ENCODE results near the gene RAI1.

DNA sequence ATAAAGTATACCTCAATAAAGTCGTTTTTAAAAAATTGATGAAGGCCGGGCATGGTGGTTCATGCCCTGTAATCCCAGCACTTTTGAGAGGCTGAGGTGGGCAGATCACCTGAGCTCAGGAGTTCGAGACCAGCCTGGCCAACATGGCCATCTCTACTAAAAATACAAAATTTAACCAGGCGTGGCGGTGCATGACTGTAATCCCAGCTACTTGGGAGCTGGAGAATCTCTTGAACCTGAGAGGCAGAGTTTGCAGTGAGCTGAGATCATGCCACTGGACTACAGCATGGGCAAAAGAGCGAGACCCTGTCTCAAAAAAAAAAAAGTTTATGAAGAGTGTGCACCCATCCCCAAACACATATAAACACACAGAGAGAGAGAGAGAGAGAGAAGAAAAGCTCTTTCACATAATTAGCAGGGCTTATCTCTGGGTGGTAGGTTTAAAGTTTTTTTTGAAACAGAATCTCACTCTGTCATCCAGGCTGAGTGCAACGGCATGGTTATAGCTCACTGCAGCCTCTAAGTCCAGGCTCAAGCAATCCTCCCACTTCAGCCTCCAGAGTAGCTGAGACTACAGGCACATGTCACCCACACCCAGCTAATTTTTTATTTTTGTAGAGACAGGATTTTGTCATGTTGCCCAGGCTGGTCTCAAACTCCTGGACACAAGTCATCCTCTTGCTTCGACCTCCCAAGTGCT lies 152.6 kb downstream of the RAI1 start:
- TF ChIP-seq, protein P1, sequence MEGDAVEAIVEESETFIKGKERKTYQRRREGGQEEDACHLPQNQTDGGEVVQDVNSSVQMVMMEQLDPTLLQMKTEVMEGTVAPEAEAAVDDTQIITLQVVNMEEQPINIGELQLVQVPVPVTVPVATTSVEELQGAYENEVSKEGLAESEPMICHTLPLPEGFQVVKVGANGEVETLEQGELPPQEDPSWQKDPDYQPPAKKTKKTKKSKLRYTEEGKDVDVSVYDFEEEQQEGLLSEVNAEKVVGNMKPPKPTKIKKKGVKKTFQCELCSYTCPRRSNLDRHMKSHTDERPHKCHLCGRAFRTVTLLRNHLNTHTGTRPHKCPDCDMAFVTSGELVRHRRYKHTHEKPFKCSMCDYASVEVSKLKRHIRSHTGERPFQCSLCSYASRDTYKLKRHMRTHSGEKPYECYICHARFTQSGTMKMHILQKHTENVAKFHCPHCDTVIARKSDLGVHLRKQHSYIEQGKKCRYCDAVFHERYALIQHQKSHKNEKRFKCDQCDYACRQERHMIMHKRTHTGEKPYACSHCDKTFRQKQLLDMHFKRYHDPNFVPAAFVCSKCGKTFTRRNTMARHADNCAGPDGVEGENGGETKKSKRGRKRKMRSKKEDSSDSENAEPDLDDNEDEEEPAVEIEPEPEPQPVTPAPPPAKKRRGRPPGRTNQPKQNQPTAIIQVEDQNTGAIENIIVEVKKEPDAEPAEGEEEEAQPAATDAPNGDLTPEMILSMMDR (conservative IDR thresholded peaks at IDR 0.05), result no peak
- TF ChIP-seq EZH2 (IDR thresholded peaks at IDR 0.05; ENCODE audit: low read depth), result no peak

All from PC-9 (cell line).